ENCODE results near the gene MYRFL. TPM values are rescaled to one million over a fixed set of nuclear protein-coding genes. Genes with fewer than 3 reads are reported as not detected.

The MYRFL gene
- total RNA-seq, 4 donors from 2014 or later, result 0.27 to 3.3 (median 1.5) TPM

DNA sequence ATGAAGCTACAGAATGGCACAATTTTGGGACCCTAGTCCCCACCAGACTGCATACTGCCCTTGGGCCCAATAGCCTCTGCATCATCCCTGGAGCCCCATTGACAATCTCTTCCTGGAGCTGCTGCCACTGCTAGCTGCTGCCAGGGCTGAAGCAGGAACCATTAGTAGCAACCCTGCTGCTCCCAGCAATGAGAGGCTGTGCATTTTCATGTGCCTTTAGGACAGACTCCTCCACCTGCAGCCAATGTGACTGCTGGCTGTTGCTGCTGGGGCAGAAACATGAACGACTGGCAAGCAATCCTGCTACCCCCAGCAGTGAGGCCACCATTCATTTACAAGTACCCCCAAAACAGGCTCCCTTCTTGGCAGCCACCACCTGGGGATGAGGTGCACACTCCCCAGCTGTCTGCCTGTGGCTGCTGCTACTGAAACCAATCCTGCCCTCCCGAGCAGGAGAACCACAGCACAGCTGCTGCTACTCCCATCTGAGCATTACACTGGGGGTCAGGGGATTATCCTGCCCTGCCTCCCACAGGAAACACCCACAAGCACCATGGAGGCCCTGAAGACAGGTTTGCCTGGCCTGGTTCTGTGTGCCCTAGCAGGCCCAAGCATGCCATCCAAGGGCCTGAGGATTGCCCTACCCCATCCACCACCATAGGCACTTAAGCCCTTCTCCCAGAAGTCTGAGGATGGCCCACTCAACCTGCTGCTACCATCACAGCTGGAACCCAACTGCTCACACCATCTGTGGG is 181.0 kb downstream of the MYRFL start:
- TF ChIP-seq CTCF (IDR thresholded peaks at IDR 0.05) (no peak), POLR2A (IDR thresholded peaks at IDR 0.05) (no peak)
- intact Hi-C loops (cut with DNase I; ENCODE audit: low total_unique reads), result no loop called here
- no peak overlapping the region for H3K4me3 ChIP-seq (ENCODE audit: low read depth, poor library complexity, severe bottlenecking)
- no peak for DNase-seq (ENCODE audit: low spot score in 2 of 2)
- 91% methylated on average over 2 of the region's 2 CpGs; no CpG with 5 or more reads in 1 of the 2 donors for WGBS, 2 donors

GRCh38 chr12:70006619-70006973 is 181.6 kb downstream of the MYRFL start:
- DNase-seq (ENCODE audit: low spot score in 2 of 2), result no peak
- TF ChIP-seq POLR2A (IDR thresholded peaks at IDR 0.05) (no peak), CTCF (IDR thresholded peaks at IDR 0.05) (no peak)
- H3K4me3 ChIP-seq (ENCODE audit: low read depth, poor library complexity, severe bottlenecking), result no peak overlapping the region
- intact Hi-C loops (cut with DNase I; ENCODE audit: low total_unique reads), result no loop called here
- WGBS, 2 donors, result 33 to 38% methylated on average over 2 of the region's 2 CpGs

GRCh38 chr12:70007687-70008086 is 182.7 kb downstream of the MYRFL start:
- intact Hi-C loops (cut with DNase I; ENCODE audit: low total_unique reads), result no loop called here
- TF ChIP-seq CTCF (IDR thresholded peaks at IDR 0.05), result no peak
- TF ChIP-seq POLR2A (IDR thresholded peaks at IDR 0.05), result no peak
- 76% methylated on average over 2 of the region's 2 CpGs for WGBS, 2 donors
- DNase-seq (ENCODE audit: low spot score in 2 of 2), result no peak
- H3K4me3 ChIP-seq (ENCODE audit: low read depth, poor library complexity, severe bottlenecking), result no peak overlapping the region

Other genes starting within 250 kb of the MYRFL start
- gene CCT2, start 239.8 kb upstream of the MYRFL start, total RNA-seq, result 10 to 100 TPM; 49.4 to 86.4 (median 61.1) TPM
- gene LRRC10, start 214.3 kb upstream of the MYRFL start, total RNA-seq, result not detected
- gene BEST3, start 125.9 kb upstream of the MYRFL start, total RNA-seq, result under 1 TPM in 2 of 4 donors, not detected in 2; 0.13 to 0.49 TPM
- 10 to 100 TPM; 11.3 to 30.0 (median 21.4) TPM for gene RAB3IP, start 86.4 kb upstream of the MYRFL start, total RNA-seq

All from lower leg skin (tissue), 4 donors.